ENCODE results near the gene C1orf226. TPM values are rescaled to one million over a fixed set of nuclear protein-coding genes. Genes with fewer than 3 reads are reported as not detected.

The C1orf226 gene
- polyA plus RNA-seq, 2 of the 4 experiments (the other 2 are of a cell fraction): 0.32 to 0.37 TPM

DNA sequence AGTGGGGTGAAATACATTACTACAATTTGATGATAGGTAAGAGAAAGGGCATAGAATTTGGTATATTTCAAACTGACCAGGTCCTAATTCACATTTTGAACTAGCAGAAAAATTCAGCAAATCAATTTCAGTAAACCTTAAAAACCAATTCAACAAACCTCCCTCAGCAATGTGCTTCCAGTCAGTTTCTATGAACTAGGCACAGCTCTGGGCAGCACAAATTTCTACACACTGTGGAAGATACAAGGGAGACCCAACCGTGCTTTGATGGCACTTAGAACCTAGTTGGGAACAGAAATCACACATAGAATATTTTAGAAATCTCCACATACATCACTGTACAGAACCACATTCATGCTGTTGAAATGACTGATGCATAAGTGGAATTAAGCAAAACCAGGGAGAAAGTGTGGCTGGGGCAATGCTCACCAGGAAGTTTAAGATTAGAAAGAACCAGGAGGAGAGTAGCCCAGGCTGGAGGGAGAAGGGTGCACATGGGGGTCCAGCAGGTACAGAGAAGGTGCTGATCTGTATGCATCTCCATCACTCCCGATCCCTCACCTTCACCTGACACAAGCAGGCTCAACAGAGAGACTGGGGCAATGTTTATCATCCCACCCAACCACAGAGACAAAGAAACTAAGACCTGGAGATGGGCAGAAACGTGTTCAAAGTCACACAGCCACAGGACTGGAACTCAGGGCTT is 14.8 kb downstream of the C1orf226 start:
- no peaks in the 10 kb centered on the region for H3K4me1 ChIP-seq
- no peak overlapping the region for H3K27ac ChIP-seq
- WGBS (ENCODE audit: missing lambda C conversion rate): 2% methylated on average over 3 of the region's 3 CpGs
- ATAC-seq: peak in 1 of 2 experiments; percentile 45; a peak in 4 of 6 replicates
- H3K9me3 ChIP-seq: no peaks in the 10 kb centered on the region
- POLR2A ChIA-PET: no interaction called here
- no peak for DNase-seq (ENCODE audit: low read depth in 1 of 2, low spot score in 1 of 2)
- CTCF ChIA-PET: no interaction called here
- no peak for FAIRE-seq
- no peak for TF ChIP-seq SREBF2 (IDR thresholded peaks at IDR 0.05)
- no peak for TF ChIP-seq ELK1 (IDR thresholded peaks at IDR 0.05; ENCODE audit: low read depth, low read length)
- no peak for TF ChIP-seq ZFP36 (IDR thresholded peaks at IDR 0.05; ENCODE audit: borderline replicate concordance, partially characterized antibody)
- no peak for TF ChIP-seq POLR2A (IDR thresholded peaks at IDR 0.05; ENCODE audit: low read length)
- TF ChIP-seq EHMT2 (IDR thresholded peaks at IDR 0.05; ENCODE audit: low read depth): no peak
- TF ChIP-seq, protein P1, sequence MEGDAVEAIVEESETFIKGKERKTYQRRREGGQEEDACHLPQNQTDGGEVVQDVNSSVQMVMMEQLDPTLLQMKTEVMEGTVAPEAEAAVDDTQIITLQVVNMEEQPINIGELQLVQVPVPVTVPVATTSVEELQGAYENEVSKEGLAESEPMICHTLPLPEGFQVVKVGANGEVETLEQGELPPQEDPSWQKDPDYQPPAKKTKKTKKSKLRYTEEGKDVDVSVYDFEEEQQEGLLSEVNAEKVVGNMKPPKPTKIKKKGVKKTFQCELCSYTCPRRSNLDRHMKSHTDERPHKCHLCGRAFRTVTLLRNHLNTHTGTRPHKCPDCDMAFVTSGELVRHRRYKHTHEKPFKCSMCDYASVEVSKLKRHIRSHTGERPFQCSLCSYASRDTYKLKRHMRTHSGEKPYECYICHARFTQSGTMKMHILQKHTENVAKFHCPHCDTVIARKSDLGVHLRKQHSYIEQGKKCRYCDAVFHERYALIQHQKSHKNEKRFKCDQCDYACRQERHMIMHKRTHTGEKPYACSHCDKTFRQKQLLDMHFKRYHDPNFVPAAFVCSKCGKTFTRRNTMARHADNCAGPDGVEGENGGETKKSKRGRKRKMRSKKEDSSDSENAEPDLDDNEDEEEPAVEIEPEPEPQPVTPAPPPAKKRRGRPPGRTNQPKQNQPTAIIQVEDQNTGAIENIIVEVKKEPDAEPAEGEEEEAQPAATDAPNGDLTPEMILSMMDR (IDR thresholded peaks at IDR 0.05): no peak
- TF ChIP-seq CEBPB (IDR thresholded peaks at IDR 0.05): no peak
- no peak overlapping the region for H3K4me3 ChIP-seq
- H3K4me2 ChIP-seq: no peak overlapping the region

DNA sequence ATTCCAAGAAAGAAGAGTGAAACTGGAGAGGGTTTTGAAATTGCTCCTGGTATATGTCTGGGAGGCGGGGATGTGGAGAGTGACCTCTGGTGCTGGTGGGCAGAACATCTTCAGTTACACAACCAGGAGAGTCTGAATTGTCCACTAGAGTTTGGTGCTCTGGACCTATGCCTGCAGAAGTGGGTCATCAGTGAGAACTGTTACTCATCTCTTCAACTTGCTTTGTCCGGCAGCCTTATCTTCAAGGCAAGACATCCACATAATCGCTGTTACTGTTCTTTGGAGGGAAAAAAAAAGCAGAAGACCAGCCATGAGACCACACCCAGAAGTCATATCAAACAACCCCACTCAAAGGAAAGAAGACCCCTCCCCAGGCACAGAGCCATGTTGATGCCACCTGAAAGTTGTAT is 15.5 kb downstream of the C1orf226 start:
- ATAC-seq: peak; percentile 69 to 82; a peak in 5 of 6 replicates
- TF ChIP-seq, protein P1 (IDR thresholded peaks at IDR 0.05): 0 out of 3 replicates have a peak, but pooled peaks have one; percentile 12
- TF ChIP-seq HOXA7 (CRISPR knock-in tag; IDR thresholded peaks at IDR 0.05): no peak
- peak in 1 of 2 experiments; percentile 15 for DNase-seq (ENCODE audit: low read depth in 1 of 2, low spot score in 1 of 2)
- Histone ChIP-seq H3K4me2 (no peak overlapping the region), H3K4me3 (no peak overlapping the region), H3K9me3 (no peaks in the 10 kb centered on the region), H3K4me1 (no peaks in the 10 kb centered on the region), H3K27ac (no peak overlapping the region)
- 79% methylated on average over 3 of the region's 3 CpGs for WGBS (ENCODE audit: missing lambda C conversion rate)
- FAIRE-seq: no peak
- POLR2A ChIA-PET: no interaction called here
- CTCF ChIA-PET: interaction anchor here (0.7 to 1.3 kb wide), 3 partner anchors 10 to 341 kb away, joined by 3 to 5 read pairs (median 3); partner anchors contain the start of gene C1orf226

DNA sequence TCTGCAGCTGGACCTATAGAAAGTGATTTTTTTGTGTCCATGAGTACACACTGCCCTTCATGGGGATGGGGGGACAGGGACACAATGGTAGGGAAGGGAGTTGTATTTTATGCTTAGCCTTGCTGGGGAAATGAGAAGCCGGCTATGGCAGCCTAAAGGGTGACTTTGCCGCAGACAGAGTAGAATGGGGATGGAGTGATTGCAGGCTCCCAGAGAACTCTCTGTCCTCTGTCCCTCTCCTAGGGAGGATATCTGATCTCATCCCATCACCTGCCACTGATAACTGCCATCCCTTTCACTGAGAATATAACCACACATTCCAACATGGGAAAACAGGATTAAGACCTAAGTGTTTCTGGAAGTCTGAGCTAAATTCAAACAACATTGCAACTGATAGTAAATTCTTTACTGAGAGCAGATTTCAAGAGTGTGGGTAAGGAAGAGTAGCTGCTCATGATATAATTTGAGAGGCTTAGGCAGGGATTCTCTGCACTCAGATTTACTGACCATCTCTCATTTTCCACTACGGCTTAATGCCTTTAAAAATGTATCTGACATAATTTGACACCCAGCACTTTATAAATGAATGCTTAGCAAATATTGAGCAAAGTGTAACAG is 16.5 kb downstream of the C1orf226 start:
- POLR2A ChIA-PET: no interaction called here
- no peak overlapping the region for H3K4me2 ChIP-seq
- H3K4me3 ChIP-seq: no peak overlapping the region
- CTCF ChIA-PET: interaction anchor here (0.7 to 1.3 kb wide), 4 partner anchors 11 to 342 kb away, joined by 3 to 5 read pairs (median 3); partner anchors contain the start of gene C1orf226
- TF ChIP-seq BHLHE40 (IDR thresholded peaks at IDR 0.05; ENCODE audit: low read depth, low read length) (no peak), CBX2 (IDR thresholded peaks at IDR 0.05; ENCODE audit: borderline replicate concordance, low read depth) (no peak), ESRRA (IDR thresholded peaks at IDR 0.05; ENCODE audit: borderline replicate concordance, low read length) (no peak), HES2 (IDR thresholded peaks at IDR 0.05) (no peak), ATOH8 (CRISPR knock-in tag; IDR thresholded peaks at IDR 0.05; ENCODE audit: low read depth) (no peak)
- TF ChIP-seq, protein P2, sequence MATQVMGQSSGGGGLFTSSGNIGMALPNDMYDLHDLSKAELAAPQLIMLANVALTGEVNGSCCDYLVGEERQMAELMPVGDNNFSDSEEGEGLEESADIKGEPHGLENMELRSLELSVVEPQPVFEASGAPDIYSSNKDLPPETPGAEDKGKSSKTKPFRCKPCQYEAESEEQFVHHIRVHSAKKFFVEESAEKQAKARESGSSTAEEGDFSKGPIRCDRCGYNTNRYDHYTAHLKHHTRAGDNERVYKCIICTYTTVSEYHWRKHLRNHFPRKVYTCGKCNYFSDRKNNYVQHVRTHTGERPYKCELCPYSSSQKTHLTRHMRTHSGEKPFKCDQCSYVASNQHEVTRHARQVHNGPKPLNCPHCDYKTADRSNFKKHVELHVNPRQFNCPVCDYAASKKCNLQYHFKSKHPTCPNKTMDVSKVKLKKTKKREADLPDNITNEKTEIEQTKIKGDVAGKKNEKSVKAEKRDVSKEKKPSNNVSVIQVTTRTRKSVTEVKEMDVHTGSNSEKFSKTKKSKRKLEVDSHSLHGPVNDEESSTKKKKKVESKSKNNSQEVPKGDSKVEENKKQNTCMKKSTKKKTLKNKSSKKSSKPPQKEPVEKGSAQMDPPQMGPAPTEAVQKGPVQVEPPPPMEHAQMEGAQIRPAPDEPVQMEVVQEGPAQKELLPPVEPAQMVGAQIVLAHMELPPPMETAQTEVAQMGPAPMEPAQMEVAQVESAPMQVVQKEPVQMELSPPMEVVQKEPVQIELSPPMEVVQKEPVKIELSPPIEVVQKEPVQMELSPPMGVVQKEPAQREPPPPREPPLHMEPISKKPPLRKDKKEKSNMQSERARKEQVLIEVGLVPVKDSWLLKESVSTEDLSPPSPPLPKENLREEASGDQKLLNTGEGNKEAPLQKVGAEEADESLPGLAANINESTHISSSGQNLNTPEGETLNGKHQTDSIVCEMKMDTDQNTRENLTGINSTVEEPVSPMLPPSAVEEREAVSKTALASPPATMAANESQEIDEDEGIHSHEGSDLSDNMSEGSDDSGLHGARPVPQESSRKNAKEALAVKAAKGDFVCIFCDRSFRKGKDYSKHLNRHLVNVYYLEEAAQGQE (IDR thresholded peaks at IDR 0.05): no peak
- no peak overlapping the region for H3K27ac ChIP-seq
- DNase-seq (ENCODE audit: low read depth in 1 of 2, low spot score in 1 of 2): no peak
- WGBS (ENCODE audit: missing lambda C conversion rate): 57% methylated on average over 3 of the region's 3 CpGs
- no peaks in the 10 kb centered on the region for H3K4me1 ChIP-seq
- no peak for FAIRE-seq
- no peaks in the 10 kb centered on the region for H3K9me3 ChIP-seq
- 0 out of 6 replicates have a peak, but pooled peaks of 1 of the 2 experiments have one; percentile 21 for ATAC-seq
